Stomach (tissue), 4 donors: ENCODE results near the gene MSI2.

ENCODE experiments used
- EP300 ChIP-seq: sonication (generic); formaldehyde crosslinking; IDR thresholded peaks from one replicate; pipeline ENCODE4 v1.6.1; 2017; ENCODE audit warnings: antibody characterized with exemption
- POLR2A ChIP-seq, 4 donors: fragments of 450-650 bp; IDR thresholded peaks; one replicate each; pipeline ENCODE4 v1.6.1; 2016; ENCODE audit warnings: antibody characterized with exemption in 4 of 4, control low read depth in 2 of 4, mild to moderate bottlenecking in 1 of 4, moderate library complexity in 1 of 4
- POLR2AphosphoS5 ChIP-seq, 3 donors: sonication (generic); formaldehyde crosslinking; IDR thresholded peaks; one replicate each; pipeline ENCODE4 v1.6.1; 2016; ENCODE audit warnings: antibody characterized with exemption in 3 of 3
- TF ChIP-seq, protein P1 (sequence below), 7 experiments: fragments of 450-650 bp in 4 of 7; fragments of 200-600 bp in 3 of 7; sonication (generic) in 3 of 7; IDR thresholded peaks; one replicate each; pipeline ENCODE4 v1.5.1; 2016 to 2019; ENCODE audit warnings: antibody characterized with exemption in 7 of 7, control low read depth in 2 of 7, mild to moderate bottlenecking in 1 of 7

DNA sequence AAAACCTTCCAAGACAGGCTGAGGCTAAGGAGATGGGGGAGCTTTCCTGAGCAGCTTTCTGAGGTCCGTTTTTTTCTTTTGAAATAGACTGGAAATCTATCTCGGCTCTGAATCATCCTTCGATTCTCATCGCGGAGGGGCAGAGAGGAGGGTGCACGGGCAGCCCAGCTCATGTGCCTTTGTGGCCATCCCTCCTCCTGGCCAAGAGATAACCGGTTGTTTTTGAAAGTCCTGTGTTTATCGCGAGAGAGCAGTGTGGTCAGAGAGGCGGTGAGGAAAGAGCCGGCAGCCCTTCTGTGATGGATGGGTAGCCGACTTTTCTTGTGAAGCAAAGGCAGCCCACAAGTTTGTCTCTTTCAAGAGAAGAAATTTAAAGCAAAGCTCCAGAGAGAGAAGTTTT lies 297.2 kb downstream of the MSI2 start:
- TF ChIP-seq, protein P1, sequence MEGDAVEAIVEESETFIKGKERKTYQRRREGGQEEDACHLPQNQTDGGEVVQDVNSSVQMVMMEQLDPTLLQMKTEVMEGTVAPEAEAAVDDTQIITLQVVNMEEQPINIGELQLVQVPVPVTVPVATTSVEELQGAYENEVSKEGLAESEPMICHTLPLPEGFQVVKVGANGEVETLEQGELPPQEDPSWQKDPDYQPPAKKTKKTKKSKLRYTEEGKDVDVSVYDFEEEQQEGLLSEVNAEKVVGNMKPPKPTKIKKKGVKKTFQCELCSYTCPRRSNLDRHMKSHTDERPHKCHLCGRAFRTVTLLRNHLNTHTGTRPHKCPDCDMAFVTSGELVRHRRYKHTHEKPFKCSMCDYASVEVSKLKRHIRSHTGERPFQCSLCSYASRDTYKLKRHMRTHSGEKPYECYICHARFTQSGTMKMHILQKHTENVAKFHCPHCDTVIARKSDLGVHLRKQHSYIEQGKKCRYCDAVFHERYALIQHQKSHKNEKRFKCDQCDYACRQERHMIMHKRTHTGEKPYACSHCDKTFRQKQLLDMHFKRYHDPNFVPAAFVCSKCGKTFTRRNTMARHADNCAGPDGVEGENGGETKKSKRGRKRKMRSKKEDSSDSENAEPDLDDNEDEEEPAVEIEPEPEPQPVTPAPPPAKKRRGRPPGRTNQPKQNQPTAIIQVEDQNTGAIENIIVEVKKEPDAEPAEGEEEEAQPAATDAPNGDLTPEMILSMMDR (IDR thresholded peaks at IDR 0.05): no peak
- TF ChIP-seq POLR2A (IDR thresholded peaks at IDR 0.05) (no peak), EP300 (no peak), POLR2AphosphoS5 (IDR thresholded peaks at IDR 0.05) (no peak)
